Measurements from ENCODE around the gene LCP2.

- TF ChIP-seq CTCF (IDR thresholded peaks at IDR 0.05) (no peak), POLR2A (IDR thresholded peaks at IDR 0.05) (no peak)
Observed at GRCh38 chr5:170293273-170293672, 4.3 kb downstream of the LCP2 start.
